ENCODE measurements around the gene RCN1.

RCN1 gene

DNA sequence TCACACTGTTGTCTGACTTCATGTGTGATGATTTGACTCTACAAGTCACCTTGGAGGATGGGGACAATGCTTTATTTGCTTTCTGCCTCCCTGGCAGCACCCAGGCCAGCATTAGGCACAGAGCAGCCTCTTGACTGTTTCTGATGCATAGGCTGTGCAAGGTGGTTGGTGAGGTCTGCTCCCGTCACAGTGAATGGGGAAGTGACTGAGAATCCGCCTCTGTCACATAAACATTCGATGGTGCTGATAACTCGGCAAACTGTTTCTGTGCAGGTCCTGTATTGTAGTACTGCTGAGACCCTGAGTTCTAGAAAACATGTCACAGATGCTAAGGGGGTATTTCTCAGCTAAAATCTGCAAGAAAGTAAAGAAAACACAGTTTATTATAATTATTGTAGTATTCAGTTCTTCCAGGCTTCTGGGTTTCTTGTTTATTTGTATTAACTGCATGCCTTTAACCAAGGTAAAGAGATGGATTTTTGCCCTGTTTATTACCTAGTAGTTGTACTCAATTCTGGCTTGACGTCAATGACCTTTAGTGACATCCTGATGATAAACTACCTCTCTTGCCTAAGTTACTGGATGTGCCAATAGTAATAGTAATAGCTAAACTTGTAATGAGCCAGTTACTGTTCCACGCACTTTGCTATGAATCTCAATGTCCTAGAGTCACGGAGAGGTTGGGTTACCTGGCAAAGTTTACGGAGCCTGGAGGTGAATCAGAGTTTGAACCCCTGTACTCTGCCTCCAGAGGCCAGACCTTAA lies 24.8 kb upstream of the RCN1 start:
- DNase-seq (ENCODE audit: low spot score), result no peak
- H3K4me1 ChIP-seq (ENCODE audit: control insufficient read depth in 2 of 2, insufficient read depth in 1 of 2, low read depth in 1 of 2, low read length in 2 of 2), result peaks cover 0 to 3% of the 10 kb centered on the region in 2 donors
- H2AK5ac ChIP-seq (ENCODE audit: low read depth, low read length), result no peak overlapping the region
- H3K18ac ChIP-seq (ENCODE audit: low read length), result no peak overlapping the region
- H3K4ac ChIP-seq (ENCODE audit: low read length), result no peak overlapping the region
- H2BK120ac ChIP-seq (ENCODE audit: low read depth, low read length), result no peak overlapping the region
- WGBS, 2 donors (ENCODE audit: extremely low coverage in 2 of 2, insufficient read length in 2 of 2, insufficient replicate concordance in 1 of 2), result no CpG with 5 or more reads among the region's 8 CpGs
- H3K4me3 ChIP-seq (ENCODE audit: low read length in 2 of 2), result no peak overlapping the region
- H3K36me3 ChIP-seq (replicated peaks in 1 of 2; ENCODE audit: control insufficient read depth in 2 of 2, insufficient read depth in 2 of 2, low read length in 2 of 2), result no peaks in the 10 kb centered on the region
- no peak overlapping the region for H3K14ac ChIP-seq (ENCODE audit: low read length)
- H2AFZ ChIP-seq (ENCODE audit: low read length), result no peak overlapping the region
- no peaks in the 10 kb centered on the region for H3K79me1 ChIP-seq (ENCODE audit: low read depth, low read length)
- H2BK12ac ChIP-seq (ENCODE audit: low read length), result no peak overlapping the region
- H4K8ac ChIP-seq (ENCODE audit: low read depth, low read length), result no peak overlapping the region
- no peak overlapping the region for H2BK5ac ChIP-seq (ENCODE audit: low read length)
- no peaks in the 10 kb centered on the region for H3K27me3 ChIP-seq (ENCODE audit: control insufficient read depth in 3 of 3, insufficient read depth in 3 of 3, low read depth in 1 of 3, low read length in 3 of 3)
- no peak overlapping the region for H3K9ac ChIP-seq (ENCODE audit: low read depth, low read length, poor library complexity)
- no peaks in the 10 kb centered on the region for H3K9me3 ChIP-seq (replicated peaks in 1 of 2; ENCODE audit: control insufficient read depth in 2 of 2, insufficient read depth in 1 of 2, low read depth in 1 of 2, low read length in 2 of 2)
- H3K23ac ChIP-seq (ENCODE audit: low read depth, low read length, poor library complexity), result no peak overlapping the region
- H3K27ac ChIP-seq (replicated peaks; ENCODE audit: low read length), result no peak overlapping the region
- H2BK15ac ChIP-seq (ENCODE audit: low read length), result no peak overlapping the region
- H4K91ac ChIP-seq (ENCODE audit: low read depth, low read length, poor library complexity), result no peak overlapping the region
- no peak overlapping the region for H3K4me2 ChIP-seq (ENCODE audit: insufficient read depth, low read length, poor library complexity, severe bottlenecking)

DNA sequence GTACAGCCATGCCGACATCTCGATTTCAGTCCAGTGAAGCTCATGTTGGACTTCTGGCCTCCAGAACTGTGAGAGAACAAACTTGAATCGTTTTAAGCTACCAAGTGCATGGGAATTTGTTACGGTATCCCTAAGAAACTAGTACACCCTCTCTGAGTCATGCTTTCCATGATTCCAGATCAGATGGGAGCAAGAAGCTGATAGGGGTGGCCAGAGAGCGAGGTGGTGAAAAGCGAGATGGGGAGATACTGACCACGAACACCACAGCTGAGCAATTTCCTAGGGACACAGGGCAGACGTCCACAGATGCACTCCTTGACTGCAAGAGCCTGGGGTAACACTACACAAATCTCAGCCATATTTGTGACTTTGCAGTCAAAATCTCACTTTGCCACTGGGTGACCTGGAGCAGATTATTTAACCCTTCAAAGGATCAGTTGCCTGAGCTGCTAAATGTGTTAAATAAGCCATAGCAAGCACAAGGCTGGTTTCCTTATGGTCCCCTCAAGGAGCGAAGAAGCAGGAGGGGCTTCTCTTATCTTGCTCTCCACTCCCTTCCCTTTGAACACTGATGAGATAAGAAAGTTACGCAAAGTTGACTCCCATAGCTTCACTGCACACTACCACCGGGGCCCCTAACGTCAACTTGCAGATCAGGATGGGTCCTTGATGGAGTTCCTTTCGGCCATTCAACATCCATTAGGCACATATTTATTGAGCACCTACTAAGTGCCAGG lies 22.6 kb upstream of the RCN1 start:
- no peak overlapping the region for H2BK120ac ChIP-seq (ENCODE audit: low read depth, low read length)
- H2BK12ac ChIP-seq (ENCODE audit: low read length), result no peak overlapping the region
- H3K27ac ChIP-seq (replicated peaks; ENCODE audit: low read length), result no peak overlapping the region
- no peaks in the 10 kb centered on the region for H3K36me3 ChIP-seq (replicated peaks in 1 of 2; ENCODE audit: control insufficient read depth in 2 of 2, insufficient read depth in 2 of 2, low read length in 2 of 2)
- H2BK15ac ChIP-seq (ENCODE audit: low read length), result no peak overlapping the region
- no peak overlapping the region for H2BK5ac ChIP-seq (ENCODE audit: low read length)
- no peak overlapping the region for H3K9ac ChIP-seq (ENCODE audit: low read depth, low read length, poor library complexity)
- H2AK5ac ChIP-seq (ENCODE audit: low read depth, low read length), result no peak overlapping the region
- H3K79me1 ChIP-seq (ENCODE audit: low read depth, low read length), result no peaks in the 10 kb centered on the region
- no CpG with 5 or more reads among the region's 13 CpGs for WGBS, 2 donors (ENCODE audit: extremely low coverage in 2 of 2, insufficient read length in 2 of 2, insufficient replicate concordance in 1 of 2)
- H4K91ac ChIP-seq (ENCODE audit: low read depth, low read length, poor library complexity), result no peak overlapping the region
- no peak overlapping the region for H3K4ac ChIP-seq (ENCODE audit: low read length)
- no peak for DNase-seq (ENCODE audit: low spot score)
- H3K14ac ChIP-seq (ENCODE audit: low read length), result no peak overlapping the region
- no peak overlapping the region for H3K4me3 ChIP-seq (ENCODE audit: low read length in 2 of 2)
- H2AFZ ChIP-seq (ENCODE audit: low read length), result no peak overlapping the region
- no peak overlapping the region for H4K8ac ChIP-seq (ENCODE audit: low read depth, low read length)
- no peak overlapping the region for H3K4me2 ChIP-seq (ENCODE audit: insufficient read depth, low read length, poor library complexity, severe bottlenecking)
- H3K4me1 ChIP-seq (ENCODE audit: control insufficient read depth in 2 of 2, insufficient read depth in 1 of 2, low read depth in 1 of 2, low read length in 2 of 2), result peaks cover 7 to 13% of the 10 kb centered on the region in 2 donors
- H3K27me3 ChIP-seq (ENCODE audit: control insufficient read depth in 3 of 3, insufficient read depth in 3 of 3, low read depth in 1 of 3, low read length in 3 of 3), result no peaks in the 10 kb centered on the region
- H3K9me3 ChIP-seq (replicated peaks in 1 of 2; ENCODE audit: control insufficient read depth in 2 of 2, insufficient read depth in 1 of 2, low read depth in 1 of 2, low read length in 2 of 2), result no peaks in the 10 kb centered on the region
- H3K18ac ChIP-seq (ENCODE audit: low read length), result no peak overlapping the region
- no peak overlapping the region for H3K23ac ChIP-seq (ENCODE audit: low read depth, low read length, poor library complexity)

DNA sequence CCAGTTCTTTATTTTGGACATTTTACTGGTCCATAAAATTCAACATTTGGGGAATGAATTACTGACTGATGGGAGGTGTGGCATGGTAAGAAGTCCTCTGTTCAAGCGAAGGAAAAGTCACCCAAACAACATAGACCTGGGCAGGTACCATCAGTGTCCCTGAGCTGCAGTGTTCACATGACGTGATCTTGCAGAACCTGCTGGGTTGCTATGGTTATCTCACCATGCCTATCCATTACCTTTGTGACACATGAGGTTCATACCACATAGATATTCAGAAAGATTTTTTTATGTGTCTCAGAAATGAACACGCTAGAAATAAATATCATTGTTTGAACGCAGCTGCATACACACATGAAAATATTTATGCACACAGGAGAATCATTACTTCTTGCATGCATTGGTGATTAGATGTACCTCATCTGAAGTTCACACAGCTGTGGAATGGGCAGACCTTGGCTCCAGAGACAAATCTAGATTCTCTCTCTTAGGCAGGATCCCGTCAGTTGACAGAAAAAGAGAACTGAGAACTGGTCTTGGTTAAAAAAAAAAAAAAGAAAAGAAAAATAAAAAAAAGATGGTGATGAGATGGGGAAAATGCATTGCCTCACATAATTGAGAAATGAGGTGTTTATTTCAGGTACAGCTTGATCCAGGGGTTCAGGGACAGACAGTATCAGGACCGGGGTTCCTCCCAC lies 21.4 kb upstream of the RCN1 start:
- Histone ChIP-seq H3K18ac (ENCODE audit: low read length) (no peak overlapping the region), H2BK12ac (ENCODE audit: low read length) (no peak overlapping the region), H3K4me1 (ENCODE audit: control insufficient read depth in 2 of 2, insufficient read depth in 1 of 2, low read depth in 1 of 2, low read length in 2 of 2) (peaks cover 9 to 14% of the 10 kb centered on the region in 2 donors), H3K4me3 (ENCODE audit: low read length in 2 of 2) (no peak overlapping the region), H4K8ac (ENCODE audit: low read depth, low read length) (no peak overlapping the region), H2BK15ac (ENCODE audit: low read length) (no peak overlapping the region), H3K23ac (ENCODE audit: low read depth, low read length, poor library complexity) (no peak overlapping the region), H3K36me3 (replicated peaks in 1 of 2; ENCODE audit: control insufficient read depth in 2 of 2, insufficient read depth in 2 of 2, low read length in 2 of 2) (no peaks in the 10 kb centered on the region), H4K91ac (ENCODE audit: low read depth, low read length, poor library complexity) (no peak overlapping the region), H3K9ac (ENCODE audit: low read depth, low read length, poor library complexity) (no peak overlapping the region), H2AFZ (ENCODE audit: low read length) (no peak overlapping the region), H2AK5ac (ENCODE audit: low read depth, low read length) (no peak overlapping the region), H3K4ac (ENCODE audit: low read length) (no peak overlapping the region), H3K27me3 (ENCODE audit: control insufficient read depth in 3 of 3, insufficient read depth in 3 of 3, low read depth in 1 of 3, low read length in 3 of 3) (no peaks in the 10 kb centered on the region), H2BK120ac (ENCODE audit: low read depth, low read length) (no peak overlapping the region), H2BK5ac (ENCODE audit: low read length) (no peak overlapping the region), H3K14ac (ENCODE audit: low read length) (no peak overlapping the region), H3K9me3 (replicated peaks in 1 of 2; ENCODE audit: control insufficient read depth in 2 of 2, insufficient read depth in 1 of 2, low read depth in 1 of 2, low read length in 2 of 2) (no peaks in the 10 kb centered on the region), H3K27ac (replicated peaks; ENCODE audit: low read length) (no peak overlapping the region), H3K79me1 (ENCODE audit: low read depth, low read length) (no peaks in the 10 kb centered on the region), H3K4me2 (ENCODE audit: insufficient read depth, low read length, poor library complexity, severe bottlenecking) (no peak overlapping the region)
- no CpG with 5 or more reads among the region's 6 CpGs for WGBS, 2 donors (ENCODE audit: extremely low coverage in 2 of 2, insufficient read length in 2 of 2, insufficient replicate concordance in 1 of 2)
- no peak for DNase-seq (ENCODE audit: low spot score)

DNA sequence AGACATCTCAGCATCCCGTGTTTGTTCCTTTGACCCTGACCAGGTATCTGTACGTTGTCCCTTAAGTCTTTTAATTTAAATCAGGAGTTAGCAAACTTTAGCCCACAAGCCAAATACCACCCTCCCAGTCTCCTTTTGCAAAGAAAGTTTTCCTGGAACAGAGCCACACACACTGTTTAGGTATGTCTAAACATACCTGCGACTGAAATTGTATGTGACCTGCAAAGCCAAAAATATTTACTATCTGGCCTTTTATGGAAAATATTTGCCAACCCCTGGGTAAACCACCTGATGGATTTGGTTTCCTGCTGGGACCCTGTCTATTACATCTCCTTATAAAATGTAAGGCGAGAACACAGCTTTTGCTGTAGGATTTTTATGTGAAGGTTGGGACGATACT lies 20.2 kb upstream of the RCN1 start:
- no peak overlapping the region for H2BK5ac ChIP-seq (ENCODE audit: low read length)
- no peak overlapping the region for H3K4me2 ChIP-seq (ENCODE audit: insufficient read depth, low read length, poor library complexity, severe bottlenecking)
- no peaks in the 10 kb centered on the region for H3K9me3 ChIP-seq (replicated peaks in 1 of 2; ENCODE audit: control insufficient read depth in 2 of 2, insufficient read depth in 1 of 2, low read depth in 1 of 2, low read length in 2 of 2)
- no peak for DNase-seq (ENCODE audit: low spot score)
- no peak overlapping the region for H4K8ac ChIP-seq (ENCODE audit: low read depth, low read length)
- H3K79me1 ChIP-seq (ENCODE audit: low read depth, low read length), result no peaks in the 10 kb centered on the region
- H3K18ac ChIP-seq (ENCODE audit: low read length), result no peak overlapping the region
- no peak overlapping the region for H3K27ac ChIP-seq (replicated peaks; ENCODE audit: low read length)
- H2AK5ac ChIP-seq (ENCODE audit: low read depth, low read length), result no peak overlapping the region
- H3K4me3 ChIP-seq (ENCODE audit: low read length in 2 of 2), result no peak overlapping the region
- H3K36me3 ChIP-seq (replicated peaks in 1 of 2; ENCODE audit: control insufficient read depth in 2 of 2, insufficient read depth in 2 of 2, low read length in 2 of 2), result no peaks in the 10 kb centered on the region
- no peak overlapping the region for H4K91ac ChIP-seq (ENCODE audit: low read depth, low read length, poor library complexity)
- H2BK15ac ChIP-seq (ENCODE audit: low read length), result no peak overlapping the region
- H3K4ac ChIP-seq (ENCODE audit: low read length), result no peak overlapping the region
- H2BK12ac ChIP-seq (ENCODE audit: low read length), result no peak overlapping the region
- H3K27me3 ChIP-seq (ENCODE audit: control insufficient read depth in 3 of 3, insufficient read depth in 3 of 3, low read depth in 1 of 3, low read length in 3 of 3), result no peaks in the 10 kb centered on the region
- H3K23ac ChIP-seq (ENCODE audit: low read depth, low read length, poor library complexity), result no peak overlapping the region
- peaks cover 9 to 14% of the 10 kb centered on the region in 2 donors for H3K4me1 ChIP-seq (ENCODE audit: control insufficient read depth in 2 of 2, insufficient read depth in 1 of 2, low read depth in 1 of 2, low read length in 2 of 2)
- H3K9ac ChIP-seq (ENCODE audit: low read depth, low read length, poor library complexity), result no peak overlapping the region
- no peak overlapping the region for H3K14ac ChIP-seq (ENCODE audit: low read length)
- no peak overlapping the region for H2AFZ ChIP-seq (ENCODE audit: low read length)
- no peak overlapping the region for H2BK120ac ChIP-seq (ENCODE audit: low read depth, low read length)
- no CpG with 5 or more reads among the region's 5 CpGs for WGBS, 2 donors (ENCODE audit: extremely low coverage in 2 of 2, insufficient read length in 2 of 2, insufficient replicate concordance in 1 of 2)

Measured in neuronal stem cell (in vitro differentiated cells).